ENCODE data around the gene AQP12B.

The AQP12B gene

GRCh38 chr2:240647503-240648154 lies 35.1 kb downstream of the AQP12B start:
- no peak for DNase-seq (ENCODE audit: low spot score)

DNA sequence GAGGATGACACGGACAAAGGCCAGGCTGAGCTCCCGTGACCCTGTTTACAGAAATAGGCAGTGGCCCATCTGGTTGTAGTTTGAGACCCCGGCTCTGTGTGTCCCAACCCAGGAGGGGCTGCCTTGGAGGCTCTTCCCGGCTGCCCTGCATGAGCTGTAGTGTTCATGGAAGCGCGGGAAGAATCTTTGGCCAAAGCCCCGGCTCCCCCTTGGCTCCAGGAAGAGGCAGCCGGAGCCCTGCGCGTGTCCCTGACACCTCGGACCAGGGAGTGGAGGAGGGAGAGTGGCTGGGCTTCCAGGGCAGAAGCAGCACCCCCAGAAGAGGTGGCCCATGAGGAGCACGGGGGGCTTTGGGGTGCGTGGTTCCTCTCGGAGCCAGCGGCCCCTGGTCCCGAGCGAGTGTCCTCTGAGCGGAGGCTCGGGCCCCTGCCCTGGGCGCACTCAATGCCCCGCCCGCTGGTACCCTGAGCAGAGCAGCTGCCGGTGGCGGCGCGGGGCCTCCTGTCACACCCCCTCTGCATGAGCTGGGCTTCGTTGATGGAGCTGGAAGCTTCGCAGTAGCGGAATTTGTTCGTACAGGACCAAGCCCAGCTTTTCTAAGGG lies 35.7 kb downstream of the AQP12B start:
- DNase-seq (ENCODE audit: low spot score): no peak

GRCh38 chr2:240646176-240646899 lies 36.3 kb downstream of the AQP12B start:
- DNase-seq (ENCODE audit: low spot score): no peak

GRCh38 chr2:240645801-240646175 lies 36.9 kb downstream of the AQP12B start:
- no peak for DNase-seq (ENCODE audit: low spot score)

DNA sequence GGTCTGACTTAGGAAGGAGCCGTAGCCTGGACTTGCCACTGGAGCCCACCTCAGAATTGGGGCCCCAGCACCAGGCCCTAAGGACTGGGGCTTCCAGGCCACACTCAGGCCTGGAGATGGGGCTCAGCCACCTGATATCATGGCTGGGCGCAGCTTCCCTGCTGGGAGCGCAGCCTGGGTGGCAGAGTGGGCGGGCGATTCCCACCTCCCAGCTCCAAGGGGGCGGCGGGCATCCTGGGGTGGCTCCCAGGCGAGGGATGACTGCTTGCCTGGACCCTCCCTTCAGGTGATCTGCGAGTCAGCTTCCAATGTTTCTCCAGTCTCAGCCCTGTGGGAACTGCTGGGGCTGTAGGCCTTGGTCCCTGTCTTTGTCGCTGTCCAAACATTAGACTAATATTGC lies 37.3 kb downstream of the AQP12B start:
- no peak for DNase-seq (ENCODE audit: low spot score)

DNA sequence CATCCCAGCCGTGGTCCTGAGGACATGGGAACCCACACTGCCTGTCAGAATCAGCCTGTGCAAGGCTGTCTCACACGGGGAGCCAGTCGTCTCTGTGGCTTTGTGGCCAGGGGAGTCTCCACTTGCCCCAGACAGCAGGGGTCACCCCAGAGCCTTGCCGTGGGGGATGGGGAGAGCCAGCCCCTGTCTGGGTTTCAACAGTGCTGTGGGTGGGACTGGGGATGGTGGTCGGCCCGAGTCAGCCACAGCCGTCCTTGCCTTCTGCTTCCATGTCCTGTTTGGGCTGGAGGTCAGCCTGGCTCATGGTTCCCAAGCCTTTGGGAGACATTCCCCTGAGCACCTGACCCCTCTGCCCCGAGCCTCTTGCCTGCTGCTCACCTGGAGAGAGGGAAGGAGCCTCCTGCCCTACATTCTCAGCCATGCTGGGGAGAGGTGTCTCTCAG lies 37.8 kb downstream of the AQP12B start:
- DNase-seq (ENCODE audit: low spot score): no peak

- DNase-seq (ENCODE audit: low spot score): no peak
These were observed 38.5 kb downstream of the AQP12B start for GRCh38 chr2:240644171-240644651.

GRCh38 chr2:240643811-240644150 lies 38.9 kb downstream of the AQP12B start:
- no peak for DNase-seq (ENCODE audit: low spot score)

DNA sequence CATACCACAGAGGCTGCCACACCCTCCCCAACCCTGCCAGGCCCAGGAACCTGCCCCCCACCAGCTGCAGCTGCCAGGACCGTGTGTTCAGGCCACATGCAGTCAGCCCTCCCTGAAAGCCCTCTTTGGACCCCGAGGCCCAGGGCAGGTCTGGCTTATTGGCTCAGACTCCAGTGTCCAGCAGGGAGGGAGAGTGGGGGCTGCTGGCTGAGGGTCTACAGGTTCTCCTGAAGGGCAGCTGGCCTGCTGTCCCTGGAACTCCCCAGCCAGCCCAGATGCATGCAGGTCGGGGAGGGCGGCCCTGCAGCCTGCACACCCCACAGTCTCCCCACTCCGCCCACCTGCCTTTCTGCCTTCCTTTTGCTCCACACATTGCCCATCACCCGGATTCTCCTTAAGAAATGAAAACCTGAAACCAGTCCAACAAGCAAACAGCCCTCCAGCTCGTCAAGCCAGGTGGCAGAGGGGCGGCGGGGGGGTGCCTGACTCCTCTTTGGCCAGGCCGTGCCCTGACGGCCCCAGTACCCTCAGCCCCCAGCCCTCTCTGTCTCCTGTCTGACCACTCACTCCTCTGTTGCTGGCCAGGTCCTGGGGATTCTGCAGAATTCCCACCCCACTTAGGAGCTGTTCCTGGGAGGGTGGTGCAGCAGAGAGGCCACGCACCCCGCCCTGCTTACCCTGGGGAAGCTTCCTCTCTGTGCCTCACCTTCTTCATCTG lies 39.4 kb downstream of the AQP12B start:
- no peak for DNase-seq (ENCODE audit: low spot score)

DNA sequence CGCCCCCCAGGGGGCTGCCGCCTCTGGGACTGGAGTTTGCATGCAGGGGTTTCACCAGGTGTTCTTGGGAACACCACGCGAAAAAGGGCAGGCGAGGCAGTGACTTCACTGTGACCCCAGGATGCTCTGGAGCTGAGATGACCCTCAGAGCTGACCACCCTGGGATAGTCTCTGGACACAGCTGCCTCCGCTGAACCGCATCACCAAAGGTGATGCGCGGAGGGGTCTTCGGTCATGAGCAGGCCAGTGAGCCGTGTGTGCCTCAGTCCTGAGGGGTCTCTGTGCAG lies 39.9 kb downstream of the AQP12B start:
- no peak for DNase-seq (ENCODE audit: low spot score)

- no peak for DNase-seq (ENCODE audit: low spot score)
These were observed 40.5 kb downstream of the AQP12B start for GRCh38 chr2:240642061-240642805.

- DNase-seq (ENCODE audit: low spot score): no peak
These were observed 41.7 kb downstream of the AQP12B start for GRCh38 chr2:240640939-240641338.

DNA sequence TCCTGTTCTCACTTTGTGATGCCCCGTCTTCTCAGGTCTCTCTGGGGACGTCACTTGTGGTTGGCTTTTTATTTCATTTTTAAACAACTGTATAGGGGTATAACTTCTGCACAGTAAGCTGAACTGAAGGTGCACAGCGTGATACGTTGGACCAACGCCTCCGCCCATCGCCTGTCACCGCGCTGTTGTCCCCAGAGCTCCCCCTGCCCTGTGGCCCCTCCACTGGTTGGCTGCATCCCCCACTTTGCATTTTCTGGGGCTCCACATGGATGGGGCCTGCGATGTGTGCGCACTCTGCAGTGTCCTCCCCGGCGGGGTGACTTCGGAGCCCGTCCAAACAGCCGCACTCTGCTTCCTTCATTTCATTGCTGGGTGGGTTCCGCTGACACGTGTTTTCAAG lies 43.1 kb downstream of the AQP12B start:
- no peak for DNase-seq (ENCODE audit: low spot score)

DNA sequence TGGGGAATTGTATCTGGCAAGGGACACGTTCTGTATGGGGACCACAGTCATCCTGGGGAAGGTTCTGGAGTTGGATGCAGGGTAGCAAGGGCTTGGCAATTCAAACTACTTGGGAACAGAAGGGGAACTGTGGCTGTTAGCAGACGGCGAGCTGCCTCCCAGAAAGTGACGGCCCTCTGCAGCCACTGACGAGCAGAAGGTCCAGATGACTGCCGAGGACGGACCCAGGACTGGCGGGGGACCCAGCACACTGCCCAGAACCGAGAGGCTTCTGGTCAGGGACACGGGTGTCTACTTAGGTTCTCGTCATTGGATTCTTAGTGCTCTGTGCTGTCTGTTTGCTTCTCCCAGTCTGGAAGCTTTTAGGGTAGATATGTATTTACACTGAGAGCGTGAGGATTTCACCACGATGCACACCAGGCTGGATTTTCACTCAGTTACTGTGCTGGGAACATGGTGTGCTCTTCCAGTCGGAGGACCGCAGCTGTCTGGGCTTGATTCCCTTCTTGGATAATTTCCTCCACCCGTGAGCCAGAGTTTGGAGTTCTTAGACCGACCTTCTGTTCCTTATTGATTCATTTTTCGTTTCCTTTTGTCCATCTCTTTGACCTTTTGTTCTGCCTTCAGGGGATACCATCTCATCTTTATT lies 44.0 kb downstream of the AQP12B start:
- no peak for DNase-seq (ENCODE audit: low spot score)

DNA sequence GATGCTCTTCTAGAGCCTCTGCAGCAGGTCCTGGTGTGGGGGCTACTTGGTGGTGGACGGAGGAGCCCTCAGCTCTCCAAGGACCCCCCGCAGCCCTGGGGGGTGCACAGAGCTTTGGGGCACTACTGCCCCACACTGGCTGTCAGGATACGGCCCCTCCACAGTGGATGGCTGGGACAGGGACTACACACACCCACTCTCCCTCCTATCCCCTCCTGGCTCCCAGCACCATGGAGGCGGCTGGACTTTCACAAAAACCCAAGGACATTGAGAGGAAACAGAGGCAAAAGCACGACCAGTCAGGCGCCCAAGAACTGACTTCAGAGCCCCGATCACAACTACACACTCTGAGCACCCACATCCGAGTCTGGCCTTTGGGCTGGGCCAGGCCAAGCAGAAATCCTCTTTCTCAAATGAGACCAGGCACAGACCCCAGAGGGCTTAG lies 44.8 kb downstream of the AQP12B start:
- DNase-seq (ENCODE audit: low spot score): no peak

DNA sequence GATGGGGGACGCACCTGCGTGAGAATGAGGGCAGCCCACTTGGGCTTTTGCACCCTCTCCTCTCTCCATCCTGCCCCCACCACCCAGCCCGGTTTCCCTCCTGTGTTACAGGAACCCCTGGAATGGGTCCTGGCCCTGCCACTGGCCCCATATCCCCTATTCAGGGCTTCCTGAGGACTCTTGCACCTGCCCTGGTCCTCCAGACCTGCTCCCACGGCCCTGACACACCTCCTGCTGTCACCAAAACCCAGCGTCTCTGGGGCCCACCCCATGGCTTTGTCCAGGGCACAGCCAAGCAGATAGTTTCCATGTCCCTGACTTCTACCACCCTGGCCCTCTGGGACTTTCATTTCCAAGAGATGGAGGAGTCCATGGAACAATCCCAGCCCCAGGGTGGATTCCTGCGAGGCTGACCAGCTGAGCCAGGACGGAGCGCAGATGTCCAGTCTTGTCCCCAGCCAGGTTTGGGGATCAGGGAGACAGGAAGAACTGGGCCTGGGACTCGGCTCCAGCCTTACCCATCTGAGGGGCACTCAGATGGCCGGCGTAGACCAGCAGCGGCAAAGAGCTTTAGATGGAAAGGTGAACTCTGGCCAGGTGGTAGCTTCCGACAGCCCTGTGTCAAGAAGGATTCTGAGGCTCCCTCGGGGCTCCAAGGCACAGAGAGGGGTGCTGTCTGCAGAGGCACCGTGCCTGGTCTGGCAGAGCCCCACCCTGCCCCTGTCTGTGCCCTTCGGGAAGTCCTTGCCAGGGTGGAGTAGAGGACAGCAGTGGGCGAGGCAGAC lies 45.4 kb downstream of the AQP12B start:
- no peak for DNase-seq (ENCODE audit: low spot score)

- DNase-seq (ENCODE audit: low spot score): no peak
These were observed 46.0 kb downstream of the AQP12B start for GRCh38 chr2:240636563-240637115.

GRCh38 chr2:240635998-240636547 lies 46.6 kb downstream of the AQP12B start:
- DNase-seq (ENCODE audit: low spot score): no peak

GRCh38 chr2:240635121-240635997 lies 47.3 kb downstream of the AQP12B start:
- no peak for DNase-seq (ENCODE audit: low spot score)

Measured in kidney capillary endothelial cell (primary cell).